GM12873 (cell line): ENCODE measurements around the gene SLC35E1.

Experiments used
- TF ChIP-seq, protein P1 (sequence below): IDR thresholded peaks from 2 replicates; pipeline ENCODE4 v1.5.1; 2012; ENCODE audit warnings: low read depth, mild to moderate bottlenecking, moderate library complexity, low read length, control low read depth; ENCODE audit not compliant: insufficient read depth; ENCODE audit errors: missing control alignments

Gene SLC35E1

DNA sequence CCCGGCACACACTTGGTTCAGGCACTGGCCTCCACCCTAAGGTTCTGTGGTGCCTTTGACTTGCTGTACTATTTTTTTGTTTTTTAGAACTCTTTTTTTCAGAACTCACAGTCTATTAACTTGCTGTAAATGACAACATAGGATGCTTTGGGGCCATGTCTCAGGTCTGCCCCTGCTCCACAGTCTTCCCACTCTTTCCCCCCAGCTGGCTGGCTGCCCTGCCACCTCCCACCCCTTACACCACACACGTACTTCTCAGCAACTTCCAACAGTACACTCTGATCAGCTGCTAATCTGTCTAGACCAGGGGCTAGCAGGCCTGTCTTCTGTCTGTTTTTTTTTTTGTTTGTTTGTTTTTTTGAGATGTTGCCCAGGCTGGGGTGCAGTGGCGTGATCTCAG lies 67.9 kb downstream of the SLC35E1 start:
- TF ChIP-seq, protein P1, sequence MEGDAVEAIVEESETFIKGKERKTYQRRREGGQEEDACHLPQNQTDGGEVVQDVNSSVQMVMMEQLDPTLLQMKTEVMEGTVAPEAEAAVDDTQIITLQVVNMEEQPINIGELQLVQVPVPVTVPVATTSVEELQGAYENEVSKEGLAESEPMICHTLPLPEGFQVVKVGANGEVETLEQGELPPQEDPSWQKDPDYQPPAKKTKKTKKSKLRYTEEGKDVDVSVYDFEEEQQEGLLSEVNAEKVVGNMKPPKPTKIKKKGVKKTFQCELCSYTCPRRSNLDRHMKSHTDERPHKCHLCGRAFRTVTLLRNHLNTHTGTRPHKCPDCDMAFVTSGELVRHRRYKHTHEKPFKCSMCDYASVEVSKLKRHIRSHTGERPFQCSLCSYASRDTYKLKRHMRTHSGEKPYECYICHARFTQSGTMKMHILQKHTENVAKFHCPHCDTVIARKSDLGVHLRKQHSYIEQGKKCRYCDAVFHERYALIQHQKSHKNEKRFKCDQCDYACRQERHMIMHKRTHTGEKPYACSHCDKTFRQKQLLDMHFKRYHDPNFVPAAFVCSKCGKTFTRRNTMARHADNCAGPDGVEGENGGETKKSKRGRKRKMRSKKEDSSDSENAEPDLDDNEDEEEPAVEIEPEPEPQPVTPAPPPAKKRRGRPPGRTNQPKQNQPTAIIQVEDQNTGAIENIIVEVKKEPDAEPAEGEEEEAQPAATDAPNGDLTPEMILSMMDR: no peak
